ENCODE data around the gene RABEP1.
"Not testable (repeated sequence)": the region's sequence is repeated elsewhere in the genome, so short reads cannot be mapped to it uniquely, and the experiment has no call there.

The RABEP1 gene, protein sequence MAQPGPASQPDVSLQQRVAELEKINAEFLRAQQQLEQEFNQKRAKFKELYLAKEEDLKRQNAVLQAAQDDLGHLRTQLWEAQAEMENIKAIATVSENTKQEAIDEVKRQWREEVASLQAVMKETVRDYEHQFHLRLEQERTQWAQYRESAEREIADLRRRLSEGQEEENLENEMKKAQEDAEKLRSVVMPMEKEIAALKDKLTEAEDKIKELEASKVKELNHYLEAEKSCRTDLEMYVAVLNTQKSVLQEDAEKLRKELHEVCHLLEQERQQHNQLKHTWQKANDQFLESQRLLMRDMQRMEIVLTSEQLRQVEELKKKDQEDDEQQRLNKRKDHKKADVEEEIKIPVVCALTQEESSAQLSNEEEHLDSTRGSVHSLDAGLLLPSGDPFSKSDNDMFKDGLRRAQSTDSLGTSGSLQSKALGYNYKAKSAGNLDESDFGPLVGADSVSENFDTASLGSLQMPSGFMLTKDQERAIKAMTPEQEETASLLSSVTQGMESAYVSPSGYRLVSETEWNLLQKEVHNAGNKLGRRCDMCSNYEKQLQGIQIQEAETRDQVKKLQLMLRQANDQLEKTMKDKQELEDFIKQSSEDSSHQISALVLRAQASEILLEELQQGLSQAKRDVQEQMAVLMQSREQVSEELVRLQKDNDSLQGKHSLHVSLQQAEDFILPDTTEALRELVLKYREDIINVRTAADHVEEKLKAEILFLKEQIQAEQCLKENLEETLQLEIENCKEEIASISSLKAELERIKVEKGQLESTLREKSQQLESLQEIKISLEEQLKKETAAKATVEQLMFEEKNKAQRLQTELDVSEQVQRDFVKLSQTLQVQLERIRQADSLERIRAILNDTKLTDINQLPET

DNA sequence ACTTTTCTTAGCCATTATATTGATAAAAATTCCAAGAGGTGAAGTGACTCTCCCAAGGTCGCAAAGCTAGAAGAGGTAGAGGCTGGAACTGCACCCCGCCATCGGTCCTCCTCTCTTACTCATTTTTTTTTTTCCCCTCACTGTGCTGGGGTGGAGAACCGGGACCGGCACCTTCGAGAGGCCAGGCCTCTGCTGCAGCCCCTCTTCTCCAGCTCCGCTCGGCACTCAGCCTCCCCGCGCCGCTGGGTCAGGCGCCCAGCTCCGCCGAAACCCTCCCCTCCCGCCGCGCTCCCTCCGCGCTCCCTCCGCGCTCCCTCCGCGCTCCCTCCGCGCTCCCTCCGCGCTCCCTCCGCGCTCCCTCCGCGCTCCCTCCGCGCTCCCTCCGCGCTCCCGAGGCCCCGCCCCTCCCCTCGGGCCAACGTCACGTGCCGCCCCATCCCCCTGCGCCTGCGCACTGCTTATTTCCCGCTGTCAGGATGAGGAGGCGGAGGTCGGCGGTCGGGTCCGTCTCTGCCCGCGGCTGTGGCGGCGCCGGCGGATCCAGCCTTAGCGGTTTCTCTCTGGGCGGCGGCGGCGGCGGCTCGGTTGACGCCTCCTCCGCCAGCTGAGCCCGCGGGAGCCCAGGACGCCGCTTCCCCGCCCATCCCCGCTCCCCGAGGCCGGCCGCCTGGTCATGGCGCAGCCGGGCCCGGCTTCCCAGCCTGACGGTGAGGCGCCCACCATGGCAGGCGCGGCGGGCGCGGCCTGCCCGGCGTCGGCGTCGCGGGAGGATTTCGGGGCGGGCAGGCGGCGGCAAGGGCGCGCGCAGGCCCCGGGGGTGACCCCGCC is at the start of gene RABEP1:
RABEP1 (plus strand) TSS at position 471 of the 828 bp plus-strand sequence; CDS start at position 674, 203 bp downstream.
- DNase-seq (ENCODE audit: low spot score) = peak; percentile 77

DNA sequence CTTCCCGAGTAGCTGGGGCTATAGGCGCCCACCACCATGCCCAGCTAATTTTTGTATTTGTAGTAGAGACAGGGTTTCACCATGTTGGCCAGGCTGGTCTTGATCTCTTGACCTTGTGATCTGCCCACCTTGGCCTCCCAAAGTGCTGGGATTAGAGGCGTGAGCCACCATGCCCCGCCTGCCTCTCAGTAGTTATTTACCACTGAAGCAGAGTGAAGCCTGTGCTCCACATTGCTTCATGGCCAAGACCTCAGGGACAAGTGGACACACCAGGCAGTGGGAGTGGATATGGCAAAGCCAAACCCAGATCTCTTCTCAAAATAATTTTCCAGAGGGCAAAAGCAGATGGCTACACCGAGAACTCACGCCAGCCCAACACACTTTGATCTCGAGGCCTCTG is 48.6 kb upstream of the RABEP1 start:
- not testable (repeated sequence) for DNase-seq (ENCODE audit: low spot score)

- no peak for DNase-seq (ENCODE audit: low spot score)
Observed at GRCh38 chr17:5234645-5235576, 47.2 kb upstream of the RABEP1 start, which contains the start of gene SCIMP. SCIMP (minus strand) TSS chr17:5234860; CDS start chr17:5234755, 105 bp downstream.

DNA sequence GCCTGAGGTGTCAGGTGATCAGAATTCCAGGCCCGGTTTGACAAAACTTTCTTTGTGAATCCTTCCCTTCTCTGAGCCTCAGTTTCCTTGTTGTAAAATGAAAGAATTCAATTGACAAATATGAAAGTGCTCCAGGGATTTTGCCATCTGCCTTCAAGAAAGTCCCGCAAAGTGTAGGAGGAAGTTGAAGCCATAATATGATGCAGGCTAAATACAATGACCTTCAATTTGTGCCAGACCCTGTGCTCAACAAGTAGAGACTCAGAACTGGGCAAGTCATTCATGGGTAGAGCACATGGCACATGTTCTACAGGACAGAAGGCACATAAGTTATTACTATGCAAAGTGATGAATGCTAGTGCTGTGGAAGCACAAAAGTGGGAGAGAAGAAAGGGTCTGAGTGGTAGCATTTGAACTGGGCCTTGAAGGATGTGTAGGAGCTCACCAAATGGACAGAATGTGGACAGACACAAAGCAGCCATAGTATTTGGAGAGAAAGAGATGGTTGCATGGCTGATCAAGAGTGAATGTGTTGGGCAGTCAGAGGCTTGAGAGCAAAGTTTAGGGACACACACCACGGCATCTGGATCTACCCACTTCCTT is 45.0 kb upstream of the RABEP1 start:
- DNase-seq (ENCODE audit: low spot score) = no peak

GRCh38 chr17:5237541-5238016 is 44.5 kb upstream of the RABEP1 start:
- DNase-seq (ENCODE audit: low spot score) = peak; percentile 58

DNA sequence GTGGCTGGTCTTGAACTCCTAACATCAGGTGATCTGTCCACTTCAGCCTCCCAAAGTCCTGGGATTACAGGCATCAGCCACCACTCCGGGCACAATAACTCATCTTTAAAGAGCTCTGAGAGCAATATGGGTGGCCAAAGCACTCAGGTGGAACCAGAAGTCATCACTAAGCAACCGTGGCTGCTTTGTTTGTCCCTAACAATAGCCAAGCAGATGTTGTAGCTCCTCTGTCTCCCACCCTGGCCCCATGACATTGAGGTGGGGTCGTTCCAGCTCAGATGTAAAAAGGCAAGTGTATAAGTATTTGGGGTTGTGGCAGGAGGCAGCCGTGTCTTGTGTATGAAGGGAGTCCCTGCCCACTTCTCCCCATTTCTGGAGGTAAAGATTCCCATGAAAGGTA is 43.8 kb upstream of the RABEP1 start:
- DNase-seq (ENCODE audit: low spot score) = no peak

DNA sequence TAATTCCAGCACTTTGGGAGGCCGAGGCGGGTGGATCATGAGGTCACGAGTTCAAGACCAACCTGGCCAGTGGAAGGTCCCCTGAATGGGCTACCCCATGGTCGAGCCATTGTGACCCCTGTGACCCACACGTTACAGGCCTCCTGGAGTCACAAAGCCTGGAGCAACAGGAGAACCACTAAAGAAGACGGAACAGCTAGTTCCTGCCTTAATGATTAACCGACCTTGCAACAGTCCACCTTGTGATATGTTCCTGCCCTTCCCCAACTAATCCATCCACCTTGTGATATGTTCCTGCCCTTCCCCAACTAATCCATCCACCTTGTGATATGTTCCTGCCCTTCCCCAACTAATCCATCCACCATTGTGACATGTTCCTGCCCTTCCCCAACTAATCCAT is 42.3 kb upstream of the RABEP1 start:
- not testable (repeated sequence) for DNase-seq (ENCODE audit: low spot score)

DNA sequence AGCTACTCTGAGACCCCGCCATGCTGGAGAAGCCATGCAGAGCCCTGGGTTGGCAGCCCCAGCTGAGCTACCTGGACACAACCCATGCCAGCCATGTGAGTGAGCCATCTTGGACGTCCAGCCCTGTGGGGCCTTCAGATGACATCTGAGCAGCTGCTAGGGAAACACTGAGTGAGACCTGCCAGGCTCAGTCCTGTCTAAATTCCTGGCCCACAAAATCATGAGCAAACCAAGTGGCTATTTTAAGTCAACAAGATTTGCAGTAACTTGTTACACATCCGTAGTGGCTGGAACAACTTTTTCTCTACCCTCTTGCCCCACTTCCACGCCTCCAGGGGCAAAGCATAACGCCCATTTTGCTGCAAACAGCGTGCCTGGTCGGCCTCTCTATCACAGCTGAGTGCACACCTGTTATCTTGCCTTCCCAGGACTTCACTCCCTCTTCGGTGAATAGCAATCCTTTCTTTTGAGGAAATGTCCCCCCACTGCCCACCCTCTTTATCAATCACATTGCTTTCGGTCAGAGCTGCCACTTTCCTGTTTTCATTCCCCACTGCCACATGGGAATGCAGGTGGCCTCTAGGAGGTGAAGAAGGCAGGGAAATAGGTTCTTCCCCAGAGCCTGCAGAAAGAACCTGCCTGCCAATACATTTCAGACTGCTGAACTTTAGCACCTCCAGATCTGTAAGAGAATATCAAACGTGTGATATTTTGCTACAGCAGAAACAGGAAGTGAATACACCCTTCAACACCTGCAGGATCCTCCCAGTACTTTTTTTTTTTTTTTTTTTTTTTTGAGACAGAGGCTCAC is 40.0 kb upstream of the RABEP1 start:
- DNase-seq (ENCODE audit: low spot score) = no peak

DNA sequence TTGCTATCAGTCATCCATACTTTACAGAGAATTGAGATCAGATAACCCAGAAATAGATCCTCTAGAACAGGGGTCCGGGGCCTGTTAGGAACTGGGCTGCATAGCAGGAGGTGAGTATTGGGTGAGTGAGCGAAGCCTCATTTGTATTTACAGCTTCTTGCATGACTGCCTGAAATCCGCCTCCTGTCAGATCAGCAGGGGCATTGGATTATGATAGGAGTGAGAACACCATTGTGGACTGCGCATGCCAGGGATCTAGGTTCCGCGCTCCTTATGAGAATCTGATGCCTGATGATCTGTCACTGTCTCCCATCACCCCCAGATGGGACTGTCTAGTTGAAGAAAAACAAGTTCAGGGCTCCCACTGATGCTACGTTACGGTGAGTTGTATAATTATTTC is 34.5 kb upstream of the RABEP1 start:
- no peak for DNase-seq (ENCODE audit: low spot score)

DNA sequence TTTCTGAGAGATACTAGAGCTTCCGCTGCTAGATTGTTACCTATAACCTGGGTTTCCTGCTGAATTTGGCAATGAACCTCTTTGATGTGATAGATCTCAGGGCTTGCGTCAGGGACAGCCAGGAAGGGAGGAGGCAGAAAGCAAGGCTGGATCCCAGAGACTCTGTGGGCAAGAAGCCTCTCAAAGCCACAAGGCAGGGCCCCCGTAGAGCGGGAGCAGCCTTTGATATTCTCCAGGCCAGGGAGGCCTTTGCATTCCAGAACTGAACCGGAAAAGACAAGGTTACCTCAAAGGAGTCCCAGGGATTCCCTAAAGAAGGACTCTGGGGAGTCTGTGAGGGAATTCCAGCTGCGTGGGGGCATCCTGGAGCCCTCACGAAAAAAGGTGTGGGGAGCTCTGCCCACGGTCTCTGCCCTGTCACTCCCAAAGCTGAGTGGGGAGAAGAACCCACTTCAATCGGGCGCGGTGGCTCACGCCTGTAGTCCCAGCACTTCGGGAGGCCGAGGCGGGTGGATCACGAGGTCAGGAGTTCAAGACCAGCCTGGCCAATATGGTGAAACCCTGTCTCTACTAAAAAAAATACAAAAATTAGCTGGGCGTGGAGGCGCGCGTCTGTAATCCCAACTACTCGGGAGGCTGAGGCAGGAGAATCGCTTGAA is 33.1 kb upstream of the RABEP1 start:
- DNase-seq (ENCODE audit: low spot score) = no peak

DNA sequence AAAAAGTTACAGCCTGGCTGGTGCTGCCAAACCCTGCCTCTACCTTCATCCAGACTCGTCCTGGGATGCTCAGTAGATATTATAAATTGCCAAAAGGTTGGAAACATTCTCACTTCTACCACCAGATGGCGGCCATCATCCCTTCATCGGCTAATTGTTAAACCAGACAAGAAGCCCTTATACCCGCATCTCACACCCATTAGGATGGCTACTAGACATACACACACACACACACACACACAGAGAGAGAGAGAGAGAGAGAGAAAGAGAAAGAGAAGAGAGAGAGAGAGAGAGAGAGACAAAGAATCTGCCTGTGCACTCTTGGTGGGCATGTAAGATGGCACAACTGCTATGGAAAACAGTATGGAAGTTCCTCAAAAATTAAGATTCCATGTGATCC is 32.5 kb upstream of the RABEP1 start:
- peak; percentile 49 for DNase-seq (ENCODE audit: low spot score)

- no peak for DNase-seq (ENCODE audit: low spot score)
Observed at GRCh38 chr17:5254414-5254813, 27.7 kb upstream of the RABEP1 start.

GRCh38 chr17:5254903-5255521 is 27.1 kb upstream of the RABEP1 start:
- no peak for DNase-seq (ENCODE audit: low spot score)

- no peak for DNase-seq (ENCODE audit: low spot score)
Observed at GRCh38 chr17:5257124-5257523, 25.0 kb upstream of the RABEP1 start.

GRCh38 chr17:5260542-5260941 is 21.5 kb upstream of the RABEP1 start:
- DNase-seq (ENCODE audit: low spot score) = no peak

DNA sequence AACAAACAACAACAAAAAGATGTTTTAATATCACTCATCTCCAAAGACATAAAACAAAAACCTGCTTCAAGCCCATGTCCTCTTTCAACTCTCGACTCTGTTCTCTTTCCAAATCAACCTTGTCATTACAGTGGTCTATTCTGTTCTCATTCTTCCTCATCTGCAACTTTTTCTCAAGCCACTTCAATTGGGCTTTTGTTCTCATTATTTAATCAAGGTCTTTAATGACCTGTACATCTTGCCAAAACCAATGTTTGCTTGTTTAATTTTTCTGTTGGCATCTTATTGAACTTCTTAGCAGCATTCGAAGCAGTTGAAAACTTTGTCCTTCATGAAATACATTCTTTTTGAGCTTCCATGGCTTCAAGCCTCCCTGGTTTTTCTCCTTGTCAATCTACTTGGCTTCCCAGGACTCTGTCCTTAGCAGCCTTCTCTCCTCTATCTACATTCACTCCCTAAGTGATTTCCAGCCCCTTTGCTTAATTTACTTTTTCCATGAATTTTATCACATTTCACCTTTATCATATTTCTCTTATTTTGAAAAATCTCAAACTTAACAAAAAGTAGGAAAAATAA is 19.6 kb upstream of the RABEP1 start:
- no peak for DNase-seq (ENCODE audit: low spot score)

- no peak for DNase-seq (ENCODE audit: low spot score)
Observed at GRCh38 chr17:5263441-5263840, 18.6 kb upstream of the RABEP1 start.

GRCh38 chr17:5264893-5265292 is 17.2 kb upstream of the RABEP1 start:
- DNase-seq (ENCODE audit: low spot score) = no peak

Measured in HuH-7 (cell line).